Measurements from ENCODE around the gene PHACTR2. TPM values are rescaled to one million over a fixed set of nuclear protein-coding genes. Genes with fewer than 3 reads are reported as not detected.

PHACTR2 gene
- total RNA-seq, 2 donors from 2014 or later, result 164 to 222 TPM

DNA sequence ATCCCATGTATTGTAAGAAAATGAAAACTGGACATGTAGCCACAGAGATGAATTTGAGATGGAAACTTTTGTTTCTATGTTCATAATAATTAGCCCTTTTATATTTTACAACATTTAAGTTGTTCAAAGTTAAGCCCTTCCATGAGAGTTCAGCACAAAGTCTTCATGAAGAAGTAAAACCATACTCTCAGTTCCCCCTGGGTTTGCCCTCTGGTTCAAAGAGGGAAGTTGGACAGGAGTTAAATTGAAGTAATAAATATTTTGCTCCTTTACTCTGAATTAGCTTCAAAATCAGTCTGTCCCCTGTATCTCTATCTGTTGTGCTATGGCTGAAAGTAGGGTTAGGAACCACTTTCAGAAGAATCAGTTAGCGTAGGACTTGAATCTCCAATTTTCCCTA lies 31.1 kb downstream of the PHACTR2 start:
- Histone ChIP-seq H3K4me3 (ENCODE audit: low read length) (peak overlapping the region; percentile 18), H3K4me1 (ENCODE audit: control insufficient read depth, insufficient read depth, low read length) (no peaks in the 10 kb centered on the region), H3K36me3 (ENCODE audit: control insufficient read depth, insufficient read depth, low read length) (peaks cover 78% of the 10 kb centered on the region), H3K27ac (ENCODE audit: low read depth, low read length) (no peak overlapping the region), H3K9ac (ENCODE audit: extremely low read depth, low read length, poor library complexity, severe bottlenecking) (no peak overlapping the region), H3K27me3 (ENCODE audit: control insufficient read depth, insufficient read depth, low read length, poor library complexity, severe bottlenecking) (no peaks in the 10 kb centered on the region), H3K9me3 (ENCODE audit: control insufficient read depth, low read length) (peaks cover 10% of the 10 kb centered on the region)
- Mint-ChIP-seq H3K27ac (no peak overlapping the region), H3K27me3 (ENCODE audit: insufficient read depth) (no peaks in the 10 kb centered on the region), H3K4me1 (peaks cover 14% of the 10 kb centered on the region), H3K9me3 (peaks cover 11% of the 10 kb centered on the region), H3K36me3 (ENCODE audit: low read depth) (peaks cover 59% of the 10 kb centered on the region), H3K4me3 (no peak overlapping the region)
- 100% methylated on average over 1 of the region's 1 CpG for WGBS, 2 experiments (ENCODE audit: insufficient coverage in 1 of 2, insufficient read length in 1 of 2)
- no peak for DNase-seq
- TF ChIP-seq, protein P1, sequence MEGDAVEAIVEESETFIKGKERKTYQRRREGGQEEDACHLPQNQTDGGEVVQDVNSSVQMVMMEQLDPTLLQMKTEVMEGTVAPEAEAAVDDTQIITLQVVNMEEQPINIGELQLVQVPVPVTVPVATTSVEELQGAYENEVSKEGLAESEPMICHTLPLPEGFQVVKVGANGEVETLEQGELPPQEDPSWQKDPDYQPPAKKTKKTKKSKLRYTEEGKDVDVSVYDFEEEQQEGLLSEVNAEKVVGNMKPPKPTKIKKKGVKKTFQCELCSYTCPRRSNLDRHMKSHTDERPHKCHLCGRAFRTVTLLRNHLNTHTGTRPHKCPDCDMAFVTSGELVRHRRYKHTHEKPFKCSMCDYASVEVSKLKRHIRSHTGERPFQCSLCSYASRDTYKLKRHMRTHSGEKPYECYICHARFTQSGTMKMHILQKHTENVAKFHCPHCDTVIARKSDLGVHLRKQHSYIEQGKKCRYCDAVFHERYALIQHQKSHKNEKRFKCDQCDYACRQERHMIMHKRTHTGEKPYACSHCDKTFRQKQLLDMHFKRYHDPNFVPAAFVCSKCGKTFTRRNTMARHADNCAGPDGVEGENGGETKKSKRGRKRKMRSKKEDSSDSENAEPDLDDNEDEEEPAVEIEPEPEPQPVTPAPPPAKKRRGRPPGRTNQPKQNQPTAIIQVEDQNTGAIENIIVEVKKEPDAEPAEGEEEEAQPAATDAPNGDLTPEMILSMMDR (conservative IDR thresholded peaks at IDR 0.05), result no peak

DNA sequence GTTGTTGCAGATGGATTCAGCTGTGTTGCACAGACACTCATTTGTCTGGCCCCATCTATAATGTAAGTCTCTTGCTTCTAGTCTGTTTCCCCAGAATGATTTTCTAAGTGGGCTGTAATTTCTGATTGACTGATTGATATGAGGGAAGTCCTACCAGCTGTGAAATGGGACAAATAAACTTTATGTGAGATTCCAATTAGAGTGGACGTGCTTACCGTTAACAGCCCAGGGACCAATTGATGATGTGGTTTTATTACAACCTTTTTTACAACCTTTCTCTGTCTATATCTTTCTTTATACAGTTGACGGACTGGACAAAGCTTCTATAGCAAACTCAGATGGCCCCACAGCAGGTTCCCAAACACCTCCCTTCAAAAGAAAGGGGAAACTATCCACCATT lies 33.9 kb downstream of the PHACTR2 start:
- Mint-ChIP-seq H3K27ac (no peak overlapping the region), H3K4me3 (no peak overlapping the region), H3K4me1 (peaks cover 14% of the 10 kb centered on the region), H3K9me3 (no peaks in the 10 kb centered on the region), H3K27me3 (ENCODE audit: insufficient read depth) (no peaks in the 10 kb centered on the region), H3K36me3 (ENCODE audit: low read depth) (peaks cover 56% of the 10 kb centered on the region)
- no peak for DNase-seq
- Histone ChIP-seq H3K4me1 (ENCODE audit: control insufficient read depth, insufficient read depth, low read length) (no peaks in the 10 kb centered on the region), H3K9me3 (ENCODE audit: control insufficient read depth, low read length) (no peaks in the 10 kb centered on the region), H3K27ac (ENCODE audit: low read depth, low read length) (no peak overlapping the region), H3K36me3 (ENCODE audit: control insufficient read depth, insufficient read depth, low read length) (peaks cover 83% of the 10 kb centered on the region), H3K27me3 (ENCODE audit: control insufficient read depth, insufficient read depth, low read length, poor library complexity, severe bottlenecking) (no peaks in the 10 kb centered on the region), H3K9ac (ENCODE audit: extremely low read depth, low read length, poor library complexity, severe bottlenecking) (no peak overlapping the region), H3K4me3 (ENCODE audit: low read length) (no peak overlapping the region)
- TF ChIP-seq, protein P1 (conservative IDR thresholded peaks at IDR 0.05), result no peak
- 93 to 96% methylated on average over 3 of the region's 3 CpGs for WGBS, 2 experiments (ENCODE audit: insufficient coverage in 1 of 2, insufficient read length in 1 of 2)

DNA sequence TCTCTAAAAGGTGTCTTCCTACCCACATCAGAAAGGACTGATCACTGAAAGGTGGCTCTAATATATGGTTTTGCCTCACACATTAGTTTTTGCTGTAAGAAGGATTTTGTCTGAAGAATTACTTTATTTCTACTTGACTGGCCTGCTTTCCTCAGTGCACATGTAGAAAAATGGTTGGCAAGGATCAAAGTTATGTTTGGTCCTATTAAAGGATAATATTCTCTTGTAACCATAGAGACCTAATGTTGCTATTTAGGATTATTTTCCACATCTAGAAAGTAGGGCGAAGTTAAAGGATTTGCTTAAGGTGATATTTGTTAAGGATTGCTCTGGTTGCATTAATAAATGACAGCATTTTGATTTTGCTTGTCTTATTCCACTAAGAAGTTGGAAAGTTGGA lies 40.7 kb downstream of the PHACTR2 start:
- H3K27ac ChIP-seq (ENCODE audit: low read depth, low read length), result no peak overlapping the region
- H3K27me3 ChIP-seq (ENCODE audit: control insufficient read depth, insufficient read depth, low read length, poor library complexity, severe bottlenecking), result no peaks in the 10 kb centered on the region
- no peaks in the 10 kb centered on the region for H3K4me1 ChIP-seq (ENCODE audit: control insufficient read depth, insufficient read depth, low read length)
- peaks cover 88% of the 10 kb centered on the region for H3K36me3 ChIP-seq (ENCODE audit: control insufficient read depth, insufficient read depth, low read length)
- Mint-ChIP-seq H3K27ac (no peak overlapping the region), H3K36me3 (ENCODE audit: low read depth) (peaks cover 59% of the 10 kb centered on the region), H3K4me1 (no peaks in the 10 kb centered on the region), H3K9me3 (no peaks in the 10 kb centered on the region), H3K4me3 (no peak overlapping the region), H3K27me3 (ENCODE audit: insufficient read depth) (no peaks in the 10 kb centered on the region)
- no peak for DNase-seq
- no peak overlapping the region for H3K9ac ChIP-seq (ENCODE audit: extremely low read depth, low read length, poor library complexity, severe bottlenecking)
- 100% methylated on average over 1 of the region's 1 CpG for WGBS, 2 experiments (ENCODE audit: insufficient coverage in 1 of 2, insufficient read length in 1 of 2)
- H3K4me3 ChIP-seq (ENCODE audit: low read length), result no peak overlapping the region
- peaks cover 11% of the 10 kb centered on the region for H3K9me3 ChIP-seq (ENCODE audit: control insufficient read depth, low read length)
- TF ChIP-seq, protein P1 (conservative IDR thresholded peaks at IDR 0.05), result no peak

Measured in endodermal cell (in vitro differentiated cells).